ENCODE data around the gene ARID4B.
A peak's percentile ranks its signal among the peaks of the same experiment; 100 is the strongest.
"Not testable (repeated sequence)": the region's sequence is repeated elsewhere in the genome, so short reads cannot be mapped to it uniquely, and the experiment has no call there.

The ARID4B gene

GRCh38 chr1:235329139-235329902, 1.3 kb upstream of the ARID4B start:
- DNase-seq = no peak

GRCh38 chr1:235328271-235329138, 526 bp upstream of the ARID4B start, which contains the start of gene GGPS1:
TSS of gene GGPS1 (plus strand) at chr1:235328570. CDS start at chr1:235335265, 6,695 bp downstream.
- DNase-seq = peak; percentile 99

GRCh38 chr1:235326719-235327558, 1.0 kb downstream of the ARID4B start:
- DNase-seq = peak; percentile 29

GRCh38 chr1:235325854-235326253, 2.1 kb downstream of the ARID4B start:
- DNase-seq = no peak

GRCh38 chr1:235325139-235325538, 2.8 kb downstream of the ARID4B start:
- no peak for DNase-seq

GRCh38 chr1:235324296-235324695, 3.7 kb downstream of the ARID4B start:
- DNase-seq = no peak

- DNase-seq = no peak
Observed at GRCh38 chr1:235320521-235321179, 7.3 kb downstream of the ARID4B start.

- no peak for DNase-seq
Observed at GRCh38 chr1:235319255-235319654, 8.7 kb downstream of the ARID4B start.

GRCh38 chr1:235317168-235317567, 10.8 kb downstream of the ARID4B start:
- no peak for DNase-seq

GRCh38 chr1:235315735-235316134, 12.2 kb downstream of the ARID4B start:
- DNase-seq = no peak

- no peak for DNase-seq
Observed at GRCh38 chr1:235315173-235315572, 12.8 kb downstream of the ARID4B start.

GRCh38 chr1:235313931-235314678, 13.9 kb downstream of the ARID4B start:
- no peak for DNase-seq

GRCh38 chr1:235313262-235313661, 14.7 kb downstream of the ARID4B start:
- no peak for DNase-seq

- not testable (repeated sequence) for DNase-seq
Observed at GRCh38 chr1:235309206-235309605, 18.8 kb downstream of the ARID4B start.

GRCh38 chr1:235307158-235308124, 20.5 kb downstream of the ARID4B start:
- no peak for DNase-seq

- DNase-seq = no peak
Observed at GRCh38 chr1:235304549-235305451, 23.2 kb downstream of the ARID4B start.

- no peak for DNase-seq
Observed at GRCh38 chr1:235302143-235302542, 25.8 kb downstream of the ARID4B start.

GRCh38 chr1:235299169-235299858, 28.7 kb downstream of the ARID4B start:
- no peak for DNase-seq

GRCh38 chr1:235298758-235299157, 29.2 kb downstream of the ARID4B start:
- no peak for DNase-seq

All from KG1 (cell line).